ENCODE measurements around the gene RPTOR.

RPTOR gene

DNA sequence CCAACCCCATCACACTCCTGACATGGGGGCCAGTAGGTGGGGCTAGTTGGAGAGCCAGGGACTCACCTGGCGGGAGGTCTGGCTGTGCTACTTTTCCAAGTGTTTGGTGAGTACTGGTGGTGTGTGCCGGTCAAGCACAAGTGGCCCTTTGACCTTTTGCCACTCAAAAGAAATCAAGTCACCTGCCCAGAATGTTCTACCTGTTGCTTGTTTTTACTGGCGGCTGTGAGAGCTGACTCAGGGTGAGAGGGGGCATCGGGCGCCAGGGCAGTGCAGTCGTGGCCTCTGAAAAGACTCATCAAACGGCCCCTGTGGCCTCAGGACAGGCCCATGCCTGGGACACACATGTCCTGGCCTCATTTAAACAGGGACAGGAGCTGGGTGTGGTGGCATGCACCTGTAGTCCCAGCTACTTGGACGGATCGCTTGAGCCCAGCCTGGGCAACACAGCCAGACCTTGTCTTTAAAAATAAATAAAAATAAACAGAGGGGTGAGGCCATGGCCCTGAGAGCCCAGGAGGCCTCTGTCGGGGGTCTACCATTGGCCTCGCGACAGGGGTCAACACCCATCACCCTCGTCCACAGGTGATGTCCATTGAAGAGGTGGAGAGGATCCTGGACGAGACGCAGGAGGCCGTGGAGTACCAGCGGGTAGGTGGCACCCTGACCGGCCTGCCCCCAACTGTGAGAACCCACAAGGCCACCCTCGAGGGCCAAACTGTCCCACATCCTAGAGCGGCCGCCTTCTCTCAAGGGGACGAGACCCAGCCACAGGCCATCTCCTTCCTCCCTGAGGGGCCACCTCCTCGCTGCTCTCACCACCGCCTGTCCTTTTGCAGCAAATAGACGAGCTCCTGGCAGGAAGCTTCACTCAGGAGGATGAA, 452.0 kb downstream of the RPTOR start:
- DNase-seq: no peak

DNA sequence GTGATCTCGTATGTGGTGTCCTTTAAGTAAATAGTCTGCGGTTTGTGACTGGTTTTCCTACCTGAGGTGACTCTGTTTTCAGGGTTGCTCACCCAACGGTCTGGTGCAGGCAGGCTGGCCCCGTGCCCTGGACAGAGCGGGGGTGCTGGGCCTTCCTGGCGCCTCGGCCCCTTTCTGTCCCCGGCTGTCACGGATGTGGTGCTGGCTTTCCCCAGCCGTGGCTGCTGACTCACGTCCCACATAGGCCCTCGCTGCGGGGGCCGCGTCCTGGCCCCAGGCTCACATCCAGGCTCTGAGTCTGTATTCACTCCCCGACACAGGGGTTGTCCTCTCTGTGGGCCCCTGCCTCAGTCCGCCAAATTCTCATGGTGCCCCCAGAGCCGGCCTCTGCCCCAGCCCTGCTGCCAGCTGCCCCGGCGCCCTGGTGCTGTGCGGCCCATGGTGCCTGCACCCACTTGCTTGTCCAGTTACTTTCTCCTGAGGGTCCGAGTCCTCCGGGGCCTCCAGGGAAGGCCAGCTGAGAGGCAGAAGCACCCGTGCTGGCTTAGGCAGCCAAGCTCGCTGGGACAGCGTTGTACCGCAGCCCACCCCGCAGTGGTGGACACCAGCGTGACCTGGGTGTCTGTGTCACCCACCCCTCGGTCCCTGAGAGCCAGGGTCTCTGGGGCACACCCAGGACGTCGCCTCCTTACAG, 452.9 kb downstream of the RPTOR start:
- no peak for DNase-seq

DNA sequence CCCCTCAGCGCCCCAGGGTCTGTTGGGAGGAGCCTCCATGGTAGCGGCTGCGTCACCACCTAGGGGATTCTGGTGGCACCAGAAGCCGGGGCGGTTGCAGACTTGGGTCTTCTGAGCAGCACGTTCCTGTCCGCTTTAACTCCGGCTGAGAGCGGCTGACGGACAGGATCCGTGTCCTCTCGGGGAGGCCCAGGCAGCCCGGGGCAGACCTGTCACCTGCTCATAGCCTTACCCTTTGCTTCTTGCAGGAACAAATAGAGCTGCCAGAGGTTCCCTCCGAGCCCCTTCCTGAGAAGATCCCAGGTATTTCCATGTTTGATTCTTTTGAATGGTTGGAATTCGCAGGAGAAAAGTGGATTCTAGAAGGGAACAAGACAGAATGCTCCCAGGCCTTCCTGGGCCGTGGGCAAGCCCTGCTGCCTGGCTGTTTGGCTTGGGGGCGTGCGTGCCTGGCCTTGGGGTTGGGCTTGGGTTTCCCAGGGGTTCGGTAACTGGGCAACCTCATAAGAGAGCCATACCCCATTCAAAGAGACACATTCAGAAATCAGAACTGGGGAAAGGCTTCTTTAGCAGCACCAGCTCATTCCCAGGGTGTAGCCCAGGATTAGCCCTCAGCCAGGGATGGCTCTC, 453.6 kb downstream of the RPTOR start:
- no peak for DNase-seq

DNA sequence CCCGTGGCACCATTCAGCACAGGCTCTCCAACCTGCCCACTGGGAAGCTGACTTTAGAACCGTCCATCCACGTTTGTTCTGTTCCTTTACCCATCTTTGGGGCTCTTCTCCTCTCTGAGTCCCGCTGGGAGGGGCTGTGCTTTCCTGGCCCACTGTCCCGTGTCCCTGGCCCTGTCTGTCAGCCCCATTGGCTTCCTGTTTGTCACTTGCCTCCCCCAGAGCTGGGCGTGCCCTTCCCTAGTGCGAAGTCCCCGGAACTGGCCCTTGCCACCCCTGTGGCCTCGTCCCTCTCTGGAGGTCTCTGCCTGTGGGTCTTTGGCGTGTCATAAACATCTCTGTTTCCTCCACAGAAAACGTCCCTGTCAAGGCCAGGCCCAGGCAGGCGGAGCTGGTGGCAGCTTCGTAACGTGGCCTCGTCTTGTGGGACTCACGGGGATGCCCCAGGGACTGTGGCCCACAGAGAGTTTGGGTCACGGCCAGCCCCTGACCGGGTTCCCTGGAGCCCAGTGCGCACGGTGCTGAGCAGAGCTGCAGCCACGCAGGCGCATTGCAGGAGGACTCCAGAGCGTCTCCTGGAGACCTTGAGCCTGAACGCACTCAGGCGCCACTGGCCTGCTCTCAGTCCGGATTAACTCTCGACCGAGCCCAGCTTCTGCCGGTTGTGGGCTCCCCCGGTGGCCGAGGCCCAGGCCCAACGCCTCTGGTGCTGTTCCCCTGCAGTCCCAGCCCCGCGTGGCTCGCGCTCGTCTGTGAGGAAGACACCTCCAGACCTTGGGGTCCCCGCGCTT, 454.3 kb downstream of the RPTOR start:
- DNase-seq: no peak

DNA sequence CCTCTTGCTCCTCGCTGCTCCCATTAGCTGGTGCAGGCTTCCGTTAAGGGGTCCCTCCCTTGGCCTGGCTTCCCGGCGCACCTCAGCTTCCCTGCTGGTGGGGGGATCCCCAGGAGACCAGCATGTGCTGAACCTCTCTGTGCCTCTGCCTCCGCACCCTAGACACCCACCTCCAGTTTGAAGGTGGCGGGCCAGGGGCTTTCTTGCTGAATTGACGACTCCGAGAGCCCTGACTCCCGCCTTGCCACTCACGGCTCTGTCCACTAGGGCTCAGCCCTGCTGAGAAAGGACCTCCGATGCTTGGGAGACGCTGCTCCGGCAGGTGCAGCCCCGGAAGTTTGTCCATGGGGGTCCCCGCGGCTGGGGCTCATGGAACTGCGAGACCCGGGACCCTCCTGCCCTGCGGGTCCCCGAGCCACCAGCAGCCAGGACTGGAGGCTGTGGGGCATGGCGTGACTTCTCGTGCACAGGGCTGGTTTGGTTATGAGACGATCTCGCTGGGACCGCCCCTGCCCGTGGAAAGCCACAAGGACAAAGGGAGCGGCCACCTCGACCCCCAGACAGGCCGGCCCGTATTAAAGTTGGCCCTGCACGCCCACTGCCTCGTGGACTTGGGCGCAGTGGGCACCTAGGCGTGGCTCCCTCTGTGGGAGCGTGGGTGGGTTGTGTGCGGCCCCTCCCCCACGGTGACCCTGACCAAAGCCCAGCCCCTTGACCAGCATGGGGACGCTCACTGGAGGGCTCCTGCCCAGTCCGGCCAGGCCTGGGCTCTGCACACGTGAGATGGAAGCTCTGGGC, 455.1 kb downstream of the RPTOR start:
- DNase-seq: no peak

DNA sequence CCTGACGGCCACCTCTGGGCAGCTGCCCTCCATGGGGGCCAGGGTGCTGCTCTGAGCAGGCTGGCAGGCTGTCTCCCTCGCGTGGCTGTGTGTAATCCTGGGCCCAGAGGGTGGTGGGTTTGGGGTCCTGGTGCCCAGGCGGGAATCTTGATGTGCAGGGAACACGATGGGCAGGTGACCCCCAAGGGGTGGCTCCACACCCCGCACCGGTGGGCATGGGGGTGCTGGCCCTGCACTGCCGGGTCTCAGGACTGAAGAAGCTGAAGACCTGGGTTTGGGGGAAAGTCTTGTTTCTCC, 455.6 kb downstream of the RPTOR start:
- no peak for DNase-seq

DNA sequence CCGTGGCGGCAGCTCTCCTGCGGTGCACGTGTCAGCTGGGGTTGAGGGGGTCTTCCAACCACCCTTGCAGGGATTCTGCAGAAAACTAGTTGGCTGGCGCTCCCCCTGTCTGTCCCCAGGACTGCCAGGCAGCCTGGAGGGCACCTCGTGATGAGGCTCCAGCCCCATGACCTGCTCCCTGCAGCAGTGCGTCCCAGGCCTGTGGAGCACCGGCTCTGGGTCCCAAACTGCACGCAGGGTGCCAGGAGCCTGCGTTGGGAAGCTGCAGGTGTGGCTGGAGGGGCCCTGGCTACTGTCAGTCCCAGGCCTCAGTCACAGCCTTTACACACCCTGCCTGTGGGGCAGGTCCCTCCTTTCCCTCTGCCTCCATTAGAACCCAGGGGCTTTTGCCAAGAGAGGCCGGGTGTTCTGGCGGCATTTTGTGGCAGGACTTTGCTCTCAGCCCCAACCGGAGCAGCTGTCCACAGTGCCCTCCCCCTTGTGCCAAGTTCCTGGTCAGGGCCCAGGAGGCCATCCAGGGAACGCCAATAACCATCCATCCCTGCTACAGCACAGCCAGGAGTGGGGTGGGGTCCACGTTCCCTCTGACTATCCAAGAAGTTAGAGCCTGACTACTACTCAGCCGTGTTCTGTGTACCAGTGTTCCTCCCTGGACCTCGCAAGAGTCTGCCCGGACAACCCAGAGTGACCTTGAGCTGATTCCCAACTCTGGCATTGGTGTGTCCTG, 456.2 kb downstream of the RPTOR start:
- no peak for DNase-seq

DNA sequence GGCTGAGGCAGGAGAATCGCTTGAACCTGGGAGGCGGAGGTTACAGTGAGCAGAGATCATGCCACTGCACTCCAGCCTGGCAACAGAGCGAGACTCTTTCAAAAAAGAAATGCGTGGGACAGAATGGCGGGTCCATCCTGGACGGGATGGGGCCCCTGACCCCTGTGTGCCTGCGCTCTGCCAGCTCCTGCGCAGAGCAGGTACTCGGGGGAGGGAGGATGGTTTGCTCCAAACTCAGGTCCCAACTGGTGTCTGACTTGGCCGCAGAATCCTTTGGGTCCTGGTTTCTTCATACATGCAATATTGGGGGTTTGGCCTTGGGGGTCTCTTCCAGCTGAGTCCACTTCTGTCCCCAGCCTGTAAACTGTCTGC, 457.4 kb downstream of the RPTOR start:
- DNase-seq: no peak

DNA sequence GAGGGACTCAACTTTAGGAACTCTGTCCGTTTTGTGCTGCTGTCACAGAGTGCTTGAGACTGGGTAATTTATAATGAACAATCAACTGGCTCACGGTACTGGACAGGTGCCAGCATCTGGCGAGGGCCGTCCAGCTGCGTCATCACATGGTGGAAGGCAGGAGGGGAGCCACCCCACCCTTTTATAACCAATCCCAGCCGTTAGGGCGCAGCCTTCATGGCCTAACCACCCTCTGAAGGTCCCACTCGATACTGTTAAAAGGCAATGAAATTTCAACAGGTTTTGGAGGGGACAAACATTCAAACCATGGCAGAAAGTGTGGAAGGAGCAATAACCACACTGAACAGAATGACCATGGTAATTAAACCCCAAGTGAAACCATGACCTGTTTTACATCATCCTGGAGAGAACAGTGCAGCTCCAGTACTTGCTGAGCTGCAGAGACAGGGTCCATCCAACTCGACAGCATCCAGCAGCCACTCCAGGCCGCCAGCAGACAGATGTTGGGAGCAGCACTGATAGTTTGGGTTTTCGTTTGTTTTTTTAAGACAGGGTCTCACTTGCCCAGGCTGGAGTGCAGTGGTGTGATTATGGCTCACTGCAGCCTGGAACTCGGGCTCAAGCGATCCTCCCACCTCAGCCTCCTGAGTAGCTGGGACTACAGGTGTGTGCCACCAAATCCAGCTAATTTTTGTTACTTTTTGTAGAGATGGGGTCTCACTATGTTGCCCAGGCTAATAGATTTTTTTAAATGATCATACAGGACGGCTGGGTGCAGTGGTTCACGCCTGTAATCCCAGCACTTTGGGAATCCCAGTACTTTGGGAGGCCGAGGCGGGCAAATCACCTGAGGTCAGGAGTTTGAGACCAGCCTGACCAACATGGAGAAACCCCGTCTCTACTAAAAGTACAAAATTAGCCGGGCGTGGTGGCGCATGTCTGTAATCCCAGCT, 458.0 kb downstream of the RPTOR start:
- DNase-seq: peak; percentile 51

DNA sequence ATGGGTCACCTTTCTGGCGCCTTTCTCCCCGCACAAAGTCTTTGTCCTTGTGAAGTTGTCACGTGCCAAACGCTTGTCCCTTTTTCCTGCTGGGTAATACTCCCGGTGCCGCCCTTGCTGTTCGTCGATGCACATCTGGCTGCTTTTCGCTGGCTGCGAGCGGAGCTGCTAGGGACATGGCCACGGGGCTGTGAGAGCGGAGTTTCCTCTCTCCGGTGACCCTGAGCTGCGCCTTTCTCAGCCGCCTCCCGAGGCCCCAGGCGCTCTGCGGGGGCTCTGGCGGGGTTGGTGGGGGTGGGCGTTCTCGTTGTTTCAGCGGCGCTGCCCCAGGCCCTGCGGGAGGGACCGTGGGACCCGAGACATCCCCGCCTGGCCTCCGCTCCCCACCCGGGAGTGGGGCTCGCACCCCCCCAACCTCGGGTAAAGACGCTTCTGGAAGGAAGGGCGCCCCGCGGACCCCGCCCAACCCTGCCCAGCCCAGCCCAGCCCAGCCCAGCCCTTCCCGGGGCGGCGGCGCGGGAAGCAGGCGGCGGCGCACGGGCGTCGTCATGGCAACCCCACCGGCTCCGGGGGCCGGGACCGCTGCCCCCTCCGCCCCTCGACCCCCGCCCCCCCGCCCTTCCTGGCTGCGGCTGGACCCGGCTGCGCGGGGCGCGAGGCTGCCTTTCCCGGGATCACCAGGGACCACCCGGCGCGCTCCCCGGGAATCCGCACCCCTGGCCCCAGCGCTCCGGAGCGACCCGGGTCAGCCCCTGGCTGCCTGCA, 459.3 kb downstream of the RPTOR start:
- no peak for DNase-seq

DNA sequence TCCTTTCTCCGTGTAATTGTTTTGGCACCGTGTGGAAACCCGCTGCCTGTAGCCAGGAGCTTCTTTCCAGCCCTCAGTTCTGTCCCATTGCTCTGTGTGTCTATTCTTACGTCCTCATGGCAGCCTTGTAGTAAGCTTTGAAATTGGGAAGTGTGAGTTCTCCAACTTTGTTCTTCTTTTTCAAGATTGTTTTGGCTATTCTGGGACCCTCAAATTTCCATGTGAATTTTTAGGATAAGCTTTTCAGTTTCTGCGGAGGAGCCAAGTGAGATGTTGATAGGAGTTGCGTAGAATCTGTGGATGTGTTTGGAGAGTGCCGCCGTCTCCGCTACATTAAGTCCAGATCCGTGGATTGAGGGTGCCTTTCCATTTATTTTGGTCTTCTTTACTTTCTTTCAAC, 462.3 kb downstream of the RPTOR start:
- no peak for DNase-seq

DNA sequence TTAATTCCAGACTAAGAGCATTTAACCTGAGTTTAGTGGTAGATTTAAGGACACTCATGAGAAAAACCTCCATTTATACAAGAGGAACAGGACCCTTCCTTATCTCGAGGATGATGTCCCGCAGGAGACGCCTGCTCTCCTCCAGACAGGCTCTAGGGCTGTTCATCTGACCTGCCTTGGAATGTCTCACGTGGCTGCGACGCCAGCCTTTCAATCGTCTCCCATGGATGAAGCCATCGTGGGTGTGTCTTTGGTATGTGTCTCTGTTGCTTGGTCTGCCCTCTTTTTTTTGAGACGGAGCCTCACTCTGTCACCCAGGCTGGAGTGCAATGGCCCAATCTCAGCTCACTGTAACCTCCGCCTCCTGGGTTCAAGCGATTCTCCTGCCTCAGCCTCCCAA, 463.5 kb downstream of the RPTOR start:
- DNase-seq: no peak

DNA sequence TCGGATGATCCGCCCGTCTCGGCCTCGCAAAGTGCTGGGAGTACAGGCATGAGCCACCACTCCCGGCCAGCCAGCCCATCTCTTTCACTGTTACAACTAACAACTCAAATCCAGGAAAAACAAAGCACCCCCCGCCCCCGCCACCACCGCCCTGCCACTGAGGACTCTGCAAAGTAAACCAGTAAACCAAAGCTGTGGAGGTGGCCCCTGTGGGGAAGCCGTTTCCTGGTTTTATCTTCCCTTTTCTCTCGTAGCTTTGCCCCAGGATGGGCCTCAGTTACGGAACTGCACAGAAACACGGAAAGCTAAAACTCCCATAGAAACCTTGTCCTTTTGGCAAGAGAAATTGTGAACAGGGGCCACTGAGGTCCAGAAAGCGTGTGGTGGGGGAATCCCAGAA, 464.5 kb downstream of the RPTOR start:
- no peak for DNase-seq

DNA sequence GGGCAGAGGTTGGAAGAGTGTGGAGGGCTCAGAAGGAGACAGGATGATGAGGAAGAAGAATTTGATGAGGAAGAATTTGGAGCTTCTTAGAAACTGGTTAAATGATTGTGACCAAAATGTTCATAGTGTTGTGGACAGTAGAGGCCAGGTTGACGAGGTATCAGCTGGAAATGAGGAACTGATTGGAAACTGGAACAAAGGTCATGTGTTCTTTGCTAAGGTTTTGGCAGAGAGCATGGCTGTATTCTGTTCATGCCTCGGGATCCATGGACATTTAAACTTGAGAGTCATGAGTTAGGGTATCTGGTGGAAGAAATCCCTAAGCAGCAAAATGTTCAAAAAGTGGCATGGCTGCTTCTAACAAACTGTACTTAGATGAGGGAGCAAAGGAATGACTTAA, 466.3 kb downstream of the RPTOR start:
- no peak for DNase-seq

DNA sequence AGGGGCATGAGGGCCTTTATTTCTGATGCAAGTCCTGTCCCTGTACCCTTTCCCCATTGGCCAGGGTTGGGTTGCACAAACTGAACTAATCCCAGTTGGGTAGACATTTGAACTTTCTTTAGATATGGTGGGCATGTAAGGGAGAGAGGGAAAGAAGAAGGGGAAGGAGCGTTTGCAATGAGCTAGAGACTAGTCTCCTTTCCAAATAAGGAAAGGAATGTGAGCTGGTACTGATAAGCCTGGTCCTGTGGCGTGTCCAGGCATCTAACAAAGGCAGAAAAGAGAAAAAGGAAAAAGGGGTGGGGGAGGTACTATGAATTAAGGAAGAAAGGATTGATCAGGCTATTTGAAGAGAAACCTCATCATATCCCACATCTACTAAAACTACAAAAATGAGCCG, 467.3 kb downstream of the RPTOR start:
- DNase-seq: no peak

DNA sequence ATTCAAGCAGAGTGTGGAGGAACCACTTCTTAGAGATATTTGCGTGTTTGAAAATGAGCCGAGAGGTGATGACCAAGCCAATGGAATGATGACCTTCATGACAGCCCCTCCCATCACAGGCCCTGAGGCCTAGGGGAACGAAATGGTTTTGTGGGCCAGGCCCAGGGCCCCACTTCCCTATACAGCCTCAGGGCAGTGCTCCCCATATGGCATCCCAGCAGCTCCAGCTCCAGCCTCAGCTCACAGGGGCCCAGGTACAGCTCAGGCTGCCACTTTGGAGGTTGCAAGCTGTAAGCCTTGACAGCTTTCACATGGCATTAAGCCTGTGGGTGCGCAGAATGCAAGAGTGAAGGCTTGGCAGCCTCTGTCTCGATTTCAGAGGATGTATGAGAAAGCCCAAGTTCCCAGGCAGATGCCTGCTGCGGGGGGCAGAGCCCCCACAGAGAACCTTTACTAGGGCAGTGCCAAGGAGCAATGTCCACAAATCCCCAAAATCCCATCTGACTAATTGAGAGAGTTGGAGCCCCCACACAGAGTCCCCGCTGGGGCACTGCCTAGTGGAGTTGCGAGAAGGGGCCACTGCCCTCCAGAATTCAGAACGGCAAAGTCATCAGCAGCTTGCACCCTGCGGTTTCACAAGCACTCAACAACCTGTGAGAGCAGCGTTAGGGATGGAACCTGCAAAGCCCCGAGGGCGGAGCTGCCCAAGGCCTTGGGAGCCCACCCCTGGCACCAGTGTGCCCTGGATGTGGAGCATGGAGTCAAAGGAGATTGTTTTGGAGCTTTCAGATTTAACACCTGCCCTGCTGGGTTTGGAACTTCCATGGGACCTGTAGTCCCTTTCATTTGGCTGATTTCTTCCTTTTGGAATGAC, 468.2 kb downstream of the RPTOR start:
- DNase-seq: no peak

DNA sequence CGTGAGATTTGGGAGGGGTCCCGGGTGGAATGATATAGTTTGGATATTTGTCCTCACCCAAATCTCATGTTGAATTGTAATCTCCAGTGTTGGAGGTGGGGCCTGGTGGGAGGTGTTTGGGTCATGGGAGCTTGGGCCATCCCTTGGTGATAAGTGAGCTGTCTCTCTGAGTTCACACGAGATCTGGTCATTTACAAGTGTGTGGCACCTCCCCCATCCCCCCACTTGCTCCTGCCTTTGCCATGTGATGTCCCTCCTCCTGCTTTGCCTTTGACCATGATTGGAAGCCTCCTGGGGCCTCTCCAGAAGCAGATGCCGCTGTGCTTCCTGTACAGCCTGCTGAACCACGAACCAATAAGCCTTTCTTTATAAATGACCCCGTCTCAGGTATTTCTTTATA, 469.0 kb downstream of the RPTOR start:
- DNase-seq: no peak

DNA sequence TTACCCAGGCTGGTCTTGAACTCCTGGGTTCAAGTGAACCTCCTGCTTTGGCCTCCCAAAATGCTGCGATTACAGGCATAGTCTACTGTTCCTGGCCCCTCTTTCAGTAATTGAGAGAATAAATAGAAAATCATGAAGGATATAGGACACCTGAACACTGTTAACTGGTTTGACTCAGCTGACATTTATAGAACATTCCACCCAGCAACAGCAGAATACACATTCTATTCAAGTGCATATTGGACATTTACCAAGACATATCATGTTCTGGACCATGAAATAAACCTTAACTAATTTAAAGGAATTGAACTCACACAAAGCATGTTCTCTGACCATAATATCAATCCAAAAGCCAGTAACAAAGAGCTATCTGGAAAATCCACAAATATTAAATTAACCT, 470.5 kb downstream of the RPTOR start:
- no peak for DNase-seq
